Tibial nerve (tissue), 4 donors: Measurements from ENCODE around the gene TSFM.

ENCODE experiments used
- EP300 ChIP-seq, 2 donors: sonication (generic); formaldehyde crosslinking; IDR thresholded peaks; one replicate each; pipeline ENCODE4 v1.6.1; 2017; ENCODE audit warnings: antibody characterized with exemption in 2 of 2, mild to moderate bottlenecking in 1 of 2
- TF ChIP-seq, protein P1 (sequence below), 5 experiments: fragments of 200-600 bp in 3 of 5; fragments of 450-650 bp in 2 of 5; sonication (generic) in 3 of 5; IDR thresholded peaks; one replicate each; pipeline ENCODE4 v1.5.1; 2016 to 2019; ENCODE audit warnings: antibody characterized with exemption in 5 of 5, mild to moderate bottlenecking in 3 of 5, moderate library complexity in 2 of 5

DNA sequence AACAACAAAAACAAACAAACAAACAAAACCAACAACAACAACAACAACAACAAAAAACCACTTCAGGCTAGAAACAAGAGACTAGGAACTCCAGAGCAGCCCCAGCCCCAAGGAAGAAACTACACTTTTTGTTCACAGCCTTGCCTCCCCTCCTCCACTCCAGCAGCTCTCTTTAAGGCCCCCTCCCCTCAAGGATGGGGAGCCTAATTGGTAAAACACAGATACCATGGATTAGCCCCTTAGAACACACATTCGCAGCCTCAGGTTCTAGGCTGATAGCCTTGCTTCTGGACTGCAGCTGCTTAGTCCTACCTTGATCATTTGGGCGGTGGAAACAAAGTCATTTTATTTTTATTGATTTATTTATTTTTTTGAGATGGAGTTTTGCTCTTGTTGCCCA, 47.8 kb downstream of the TSFM start:
- TF ChIP-seq, protein P1, sequence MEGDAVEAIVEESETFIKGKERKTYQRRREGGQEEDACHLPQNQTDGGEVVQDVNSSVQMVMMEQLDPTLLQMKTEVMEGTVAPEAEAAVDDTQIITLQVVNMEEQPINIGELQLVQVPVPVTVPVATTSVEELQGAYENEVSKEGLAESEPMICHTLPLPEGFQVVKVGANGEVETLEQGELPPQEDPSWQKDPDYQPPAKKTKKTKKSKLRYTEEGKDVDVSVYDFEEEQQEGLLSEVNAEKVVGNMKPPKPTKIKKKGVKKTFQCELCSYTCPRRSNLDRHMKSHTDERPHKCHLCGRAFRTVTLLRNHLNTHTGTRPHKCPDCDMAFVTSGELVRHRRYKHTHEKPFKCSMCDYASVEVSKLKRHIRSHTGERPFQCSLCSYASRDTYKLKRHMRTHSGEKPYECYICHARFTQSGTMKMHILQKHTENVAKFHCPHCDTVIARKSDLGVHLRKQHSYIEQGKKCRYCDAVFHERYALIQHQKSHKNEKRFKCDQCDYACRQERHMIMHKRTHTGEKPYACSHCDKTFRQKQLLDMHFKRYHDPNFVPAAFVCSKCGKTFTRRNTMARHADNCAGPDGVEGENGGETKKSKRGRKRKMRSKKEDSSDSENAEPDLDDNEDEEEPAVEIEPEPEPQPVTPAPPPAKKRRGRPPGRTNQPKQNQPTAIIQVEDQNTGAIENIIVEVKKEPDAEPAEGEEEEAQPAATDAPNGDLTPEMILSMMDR (IDR thresholded peaks at IDR 0.05) = no peak
- TF ChIP-seq EP300 (IDR thresholded peaks at IDR 0.05) = no peak
